ENCODE measurements around the gene P3H1.

DNA sequence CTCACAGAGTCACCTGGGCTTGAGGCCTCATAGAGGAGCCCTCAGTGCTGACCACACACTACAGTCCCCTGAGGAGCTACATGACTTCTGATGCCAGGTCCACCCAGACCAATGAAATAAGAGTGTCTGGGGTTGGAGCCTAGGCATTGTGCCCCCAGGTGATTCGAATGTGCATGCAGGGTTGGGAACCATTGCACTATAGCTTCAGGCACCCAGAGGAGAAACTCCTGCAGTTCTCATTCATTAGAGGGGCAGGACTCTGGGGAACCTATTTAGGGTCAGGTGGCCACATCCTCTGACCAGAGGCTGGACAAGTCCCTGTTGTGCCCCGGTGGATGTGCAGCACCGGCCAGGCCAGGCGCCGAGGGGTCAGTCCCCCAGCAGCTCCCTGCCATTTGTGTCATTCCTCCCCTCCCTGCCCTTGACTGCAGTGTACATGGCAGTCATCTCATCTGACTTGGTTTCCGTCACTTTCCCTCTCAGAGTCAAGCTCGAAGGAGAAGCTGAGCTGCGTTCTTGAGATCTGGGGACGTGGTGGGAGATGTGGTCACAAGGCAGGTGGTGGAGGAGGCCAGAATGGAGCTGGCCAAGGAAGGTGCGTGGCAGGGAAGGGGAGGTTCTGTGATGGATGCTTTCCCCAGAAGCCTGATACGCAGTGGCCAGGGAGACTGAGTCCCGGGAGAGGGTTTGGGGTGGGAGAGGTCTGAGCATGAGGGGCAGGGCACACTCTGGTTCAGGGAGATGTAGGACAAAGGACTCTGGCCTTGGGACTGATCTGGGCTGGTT lies 33.2 kb downstream of the P3H1 start:
- TF ChIP-seq EZH2phosphoT487 (IDR thresholded peaks at IDR 0.05; ENCODE audit: borderline replicate concordance, low read depth) (no peak), GABPA (IDR thresholded peaks at IDR 0.05; ENCODE audit: low read depth) (no peak)
- TF ChIP-seq, protein P1, sequence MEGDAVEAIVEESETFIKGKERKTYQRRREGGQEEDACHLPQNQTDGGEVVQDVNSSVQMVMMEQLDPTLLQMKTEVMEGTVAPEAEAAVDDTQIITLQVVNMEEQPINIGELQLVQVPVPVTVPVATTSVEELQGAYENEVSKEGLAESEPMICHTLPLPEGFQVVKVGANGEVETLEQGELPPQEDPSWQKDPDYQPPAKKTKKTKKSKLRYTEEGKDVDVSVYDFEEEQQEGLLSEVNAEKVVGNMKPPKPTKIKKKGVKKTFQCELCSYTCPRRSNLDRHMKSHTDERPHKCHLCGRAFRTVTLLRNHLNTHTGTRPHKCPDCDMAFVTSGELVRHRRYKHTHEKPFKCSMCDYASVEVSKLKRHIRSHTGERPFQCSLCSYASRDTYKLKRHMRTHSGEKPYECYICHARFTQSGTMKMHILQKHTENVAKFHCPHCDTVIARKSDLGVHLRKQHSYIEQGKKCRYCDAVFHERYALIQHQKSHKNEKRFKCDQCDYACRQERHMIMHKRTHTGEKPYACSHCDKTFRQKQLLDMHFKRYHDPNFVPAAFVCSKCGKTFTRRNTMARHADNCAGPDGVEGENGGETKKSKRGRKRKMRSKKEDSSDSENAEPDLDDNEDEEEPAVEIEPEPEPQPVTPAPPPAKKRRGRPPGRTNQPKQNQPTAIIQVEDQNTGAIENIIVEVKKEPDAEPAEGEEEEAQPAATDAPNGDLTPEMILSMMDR (IDR thresholded peaks at IDR 0.05), result no peak

All from SK-N-SH (cell line).